Activated naive CD4-positive, alpha-beta T cell treated with anti-CD3 and anti-CD28 coated beads, Interleukin-2, amount 50 U/mL, for 16 hours (primary cell): Measurements from ENCODE around the gene DLX5.
A peak's percentile ranks its signal among the peaks of the same experiment; 100 is the strongest.
"Not testable (repeated sequence)": the region's sequence is repeated elsewhere in the genome, so short reads cannot be mapped to it uniquely, and the experiment has no call there.

Experiments
- DNase-seq: peaks from one replicate; pipeline ENCODE4 v3.0.0-alpha.2; 2020

DLX5 gene

DNA sequence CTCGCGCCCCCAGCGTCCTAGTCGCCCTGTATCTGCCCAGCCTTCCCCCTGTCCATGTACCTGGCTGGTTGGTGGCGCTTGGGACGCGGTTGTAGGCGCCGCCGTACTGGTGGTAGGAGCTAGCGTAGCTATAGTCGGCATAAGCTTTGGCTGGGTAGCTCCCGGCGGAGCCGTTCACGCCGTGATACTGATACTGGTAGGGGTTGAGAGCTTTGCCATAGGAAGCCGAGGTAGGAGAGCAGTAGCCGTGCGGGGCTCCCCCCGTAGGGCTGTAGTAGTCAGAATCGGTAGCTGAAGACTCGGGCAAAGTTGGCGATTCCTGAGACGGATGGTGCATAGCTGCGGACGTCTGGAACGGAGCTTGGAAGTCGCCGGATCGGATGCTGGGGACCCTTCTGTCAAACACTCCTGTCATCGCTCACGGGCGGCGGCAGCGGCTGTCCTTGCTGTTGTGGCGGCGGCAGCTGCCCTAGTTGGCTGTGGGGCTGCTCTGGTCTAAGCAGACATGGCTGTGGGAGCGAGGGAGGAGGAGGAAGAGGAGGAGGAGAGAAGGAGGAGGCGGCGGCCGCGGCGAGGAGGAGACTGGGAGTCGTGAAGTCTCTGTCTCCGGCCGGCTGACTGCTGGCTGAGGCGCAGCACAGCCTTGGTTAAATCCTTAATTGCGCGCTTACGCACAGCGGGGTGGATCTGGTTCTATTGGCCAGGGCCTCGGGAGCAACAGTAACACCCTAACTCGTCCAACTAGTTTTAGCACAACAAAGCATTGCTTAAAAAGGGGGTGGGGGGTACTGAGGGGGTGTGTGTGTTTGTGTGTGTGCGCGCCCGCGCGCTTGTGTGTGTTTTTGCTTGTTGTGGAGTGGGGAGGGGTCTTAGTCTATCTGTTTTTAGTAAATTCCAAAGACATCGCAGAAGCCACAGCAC lies at the start of gene DLX5:
TSS of gene DLX5 (minus strand) at position 623 of the 921 bp plus-strand sequence. CDS start at position 415, 208 bp downstream.
- no peak for DNase-seq

GRCh38 chr7:97072025-97072424 lies 47.4 kb upstream of the DLX5 start:
- DNase-seq, result not testable (repeated sequence)

GRCh38 chr7:97064972-97065587 lies 40.4 kb upstream of the DLX5 start:
- DNase-seq, result no peak

- no peak for DNase-seq
These were observed 39.4 kb upstream of the DLX5 start for GRCh38 chr7:97064020-97064419.

GRCh38 chr7:97043281-97043680 lies 18.6 kb upstream of the DLX5 start:
- no peak for DNase-seq

DNA sequence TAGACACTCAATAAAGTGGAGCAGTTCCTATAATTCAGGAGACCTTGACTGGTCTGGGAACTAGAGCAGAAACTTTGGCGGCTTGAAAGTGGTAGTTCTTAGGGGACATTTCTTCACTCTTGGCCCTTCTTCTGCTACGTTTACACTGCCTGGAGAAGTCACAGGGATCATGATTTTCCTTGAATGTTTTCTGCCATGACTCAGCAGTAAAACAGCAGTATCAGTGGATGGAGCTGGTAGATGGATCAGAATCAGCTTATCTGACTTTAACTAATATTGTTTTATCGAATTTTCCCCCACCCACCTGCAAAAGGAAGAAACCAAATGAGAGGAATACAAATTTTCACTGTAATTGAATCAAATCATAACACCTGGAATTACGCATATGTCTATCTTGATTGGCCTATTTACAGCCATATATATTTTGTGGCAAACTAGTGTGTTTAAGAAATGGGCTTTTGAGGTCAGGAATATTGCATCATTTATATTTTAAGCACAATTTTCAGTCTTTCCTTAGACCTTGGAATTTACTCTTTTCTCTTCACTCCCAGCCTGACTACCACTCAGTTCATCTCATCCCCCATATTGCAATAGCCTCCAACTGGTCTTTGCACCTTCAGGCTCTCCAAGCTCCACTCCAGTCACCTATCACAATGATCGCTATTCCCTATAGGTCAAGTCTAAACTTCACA lies 14.9 kb upstream of the DLX5 start:
- no peak for DNase-seq

GRCh38 chr7:97034213-97034852 lies 9.7 kb upstream of the DLX5 start:
- not testable (repeated sequence) for DNase-seq

GRCh38 chr7:97027427-97028234 lies 3.0 kb upstream of the DLX5 start:
- DNase-seq, result peak; percentile 67

GRCh38 chr7:97026715-97027426 lies 2.2 kb upstream of the DLX5 start:
- DNase-seq, result no peak

- DNase-seq, result no peak
These were observed 1.5 kb upstream of the DLX5 start for GRCh38 chr7:97025983-97026714.

DNA sequence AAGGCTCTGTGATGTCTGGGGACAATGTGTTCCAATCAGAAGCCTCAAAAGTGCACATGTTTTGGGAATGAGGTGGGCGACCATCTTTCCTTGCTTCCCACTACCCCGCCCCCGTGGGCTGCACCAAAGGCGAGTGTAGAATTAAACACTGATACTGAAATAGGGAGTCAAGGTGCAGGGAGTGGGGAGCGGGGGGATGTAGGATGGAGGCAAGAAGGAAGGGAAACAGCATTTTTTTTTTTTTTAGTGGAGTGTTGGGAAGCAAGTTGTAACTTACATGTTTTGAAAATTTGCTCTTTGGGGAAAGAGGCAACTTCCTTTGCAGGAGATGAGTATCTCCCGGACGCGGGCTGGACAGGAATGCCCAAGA lies 484 bp upstream of the DLX5 start:
- DNase-seq, result no peak

DNA sequence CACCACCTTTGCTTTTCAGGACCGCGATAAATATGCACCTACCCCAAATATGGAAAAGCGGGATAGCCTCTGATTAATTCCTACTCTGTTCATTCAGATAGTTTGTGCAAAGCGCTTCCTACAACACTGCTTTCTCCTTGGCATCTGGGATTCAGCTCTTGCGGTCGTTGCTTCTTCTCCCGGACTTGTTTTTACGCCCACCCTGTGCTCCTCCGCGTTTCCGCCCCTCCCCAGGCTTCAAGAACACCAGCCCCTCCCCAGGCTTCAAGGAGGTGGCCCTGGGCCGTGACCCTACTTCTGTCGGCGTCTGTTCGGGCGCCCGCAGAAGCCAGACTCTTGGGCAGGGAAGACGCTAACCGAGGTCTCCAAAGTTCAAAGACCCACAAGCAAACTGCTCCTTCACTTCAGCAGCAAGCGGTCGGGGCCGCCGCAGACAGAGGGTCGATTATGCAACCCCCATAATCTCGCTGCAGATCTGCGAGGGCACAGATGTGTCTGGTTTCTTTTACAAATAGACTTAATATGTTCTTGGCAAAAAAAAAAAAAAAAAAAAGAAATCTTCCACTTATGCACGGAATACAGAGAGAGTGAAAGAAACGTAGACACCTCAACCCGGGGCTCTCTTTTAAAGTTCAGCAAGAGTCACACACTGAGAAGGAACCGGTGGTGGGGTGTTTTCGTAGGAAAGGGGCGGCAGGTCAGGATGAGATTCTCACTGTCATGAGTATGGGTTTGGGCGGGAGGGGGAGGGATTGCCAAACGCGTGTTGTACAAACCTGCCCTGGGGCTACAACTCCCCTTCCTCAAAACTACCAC lies 1.9 kb downstream of the DLX5 start:
- DNase-seq, result no peak

GRCh38 chr7:97021747-97022490 lies 2.7 kb downstream of the DLX5 start:
- no peak for DNase-seq

DNA sequence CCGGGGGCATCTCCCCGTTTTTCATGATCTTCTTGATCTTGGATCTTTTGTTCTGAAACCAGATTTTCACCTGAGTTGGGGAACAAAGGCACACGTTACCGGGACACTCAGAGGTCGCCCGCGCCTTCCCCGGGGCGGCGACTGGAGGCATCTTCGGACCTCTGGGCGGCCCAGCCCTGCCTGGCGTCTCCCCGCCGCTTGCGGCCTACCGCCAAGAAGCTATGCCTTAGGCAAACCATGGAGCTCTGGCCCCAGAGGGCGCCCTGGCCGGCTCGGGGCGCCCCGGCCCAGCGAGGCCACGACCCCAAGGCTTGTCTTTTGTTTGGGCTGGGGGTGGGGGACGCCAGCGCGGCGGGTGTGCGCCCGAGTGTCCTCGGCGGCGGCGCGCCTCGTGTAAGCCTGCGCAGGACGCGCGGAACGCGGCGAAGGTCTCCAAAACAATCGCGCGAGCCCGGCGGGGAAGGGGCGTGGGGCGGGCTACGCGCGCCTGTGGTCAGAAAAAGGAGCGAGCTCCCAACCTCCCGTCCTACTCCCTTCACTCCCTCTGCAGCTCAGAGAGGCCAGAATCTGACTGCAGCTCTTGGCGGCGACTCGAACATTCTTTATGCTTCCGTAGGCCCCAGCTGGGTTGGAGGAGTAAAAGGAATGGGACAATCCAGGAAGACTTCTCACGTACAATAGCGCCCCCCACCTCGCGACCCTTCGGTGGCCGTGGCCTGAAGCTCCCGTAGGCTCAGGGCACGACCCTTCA lies 3.5 kb downstream of the DLX5 start:
- no peak for DNase-seq

DNA sequence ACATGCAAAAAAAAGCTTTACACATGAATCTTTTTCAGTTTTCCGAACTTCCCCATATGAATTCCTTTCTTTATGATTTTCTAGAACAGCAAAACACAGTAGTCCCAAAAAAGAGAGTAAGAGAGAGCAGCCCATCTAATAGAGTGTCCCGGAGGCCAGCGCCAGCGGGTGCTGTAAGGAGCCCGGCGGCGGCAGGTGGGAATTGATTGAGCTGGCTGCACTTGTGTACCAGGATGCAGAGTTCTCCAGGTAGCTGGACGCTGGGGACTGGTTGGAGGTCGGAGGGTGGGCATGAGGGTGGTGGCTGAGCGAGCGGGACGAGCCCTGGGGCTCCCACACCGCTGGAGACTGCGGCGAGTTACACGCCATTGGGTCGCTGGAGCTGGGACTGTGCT lies 4.0 kb downstream of the DLX5 start:
- DNase-seq, result no peak

DNA sequence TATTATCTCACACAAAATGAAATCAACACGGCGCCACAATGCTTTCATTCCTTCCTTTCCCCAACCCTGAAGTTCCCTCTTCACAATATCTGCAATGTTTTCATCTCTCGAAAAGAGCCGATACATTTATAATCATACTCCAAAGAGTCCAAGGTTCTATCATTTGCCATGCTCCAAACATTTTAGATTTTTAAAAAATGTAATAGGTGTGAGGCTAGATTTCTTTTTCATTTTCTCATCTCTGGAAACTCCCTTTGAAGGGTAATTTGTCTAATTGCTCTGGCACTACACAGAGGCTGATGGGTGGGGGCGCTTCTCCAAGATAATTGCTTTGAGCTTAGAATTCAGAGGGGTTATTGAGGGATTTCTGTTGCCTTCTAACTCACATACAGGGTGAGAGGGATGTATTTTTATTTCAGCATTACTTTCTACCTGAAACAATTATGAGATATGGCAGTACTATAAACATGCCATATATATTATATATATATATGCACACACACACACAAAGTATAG lies 4.9 kb downstream of the DLX5 start:
- no peak for DNase-seq

GRCh38 chr7:97018791-97019531 lies 5.7 kb downstream of the DLX5 start:
- DNase-seq, result no peak
